GM23248 (cell line): ENCODE results near the gene KIF3B. TPM values are rescaled to one million over a fixed set of nuclear protein-coding genes. Genes with fewer than 3 reads are reported as not detected.

Experiments
- DNase-seq: peaks from one replicate; pipeline ENCODE4 v3.0.0-alpha.2; 2015
- H2AFZ ChIP-seq: fragments of 200-600 bp; sonication (generic); 2 replicates; pipeline ENCODE4 v1.6.1; 2016; ENCODE audit warnings: antibody characterized with exemption
- H3F3A ChIP-seq: fragments of 200-600 bp; sonication (generic); 2 replicates; pipeline ENCODE4 v1.6.1; 2016; ENCODE audit warnings: mild to moderate bottlenecking, antibody characterized with exemption, mixed run types; ENCODE audit not compliant: insufficient read depth
- H3K27ac ChIP-seq: fragments of 200-600 bp; sonication (generic); 2 replicates; pipeline ENCODE4 v1.5.1; 2016; ENCODE audit warnings: mild to moderate bottlenecking
- H3K27me3 ChIP-seq: fragments of 200-600 bp; sonication (generic); replicated peaks from 2 replicates; pipeline ENCODE4 v1.6.1; 2016; ENCODE audit warnings: mild to moderate bottlenecking; ENCODE audit not compliant: insufficient read depth
- H3K36me3 ChIP-seq: fragments of 200-600 bp; sonication (generic); 2 replicates; pipeline ENCODE4 v1.6.1; 2016; ENCODE audit warnings: low read depth, mild to moderate bottlenecking
- H3K4me1 ChIP-seq: fragments of 200-600 bp; sonication (generic); 2 replicates; pipeline ENCODE4 v1.6.1; 2016; ENCODE audit warnings: mild to moderate bottlenecking; ENCODE audit not compliant: insufficient read depth
- H3K4me2 ChIP-seq: fragments of 200-600 bp; sonication (generic); one replicate; pipeline ENCODE4 v1.6.1; 2016; ENCODE audit warnings: mild to moderate bottlenecking; ENCODE audit not compliant: unreplicated experiment
- H3K4me3 ChIP-seq: fragments of 200-600 bp; sonication (generic); 2 replicates; pipeline ENCODE4 v1.5.1; 2016; ENCODE audit warnings: mild to moderate bottlenecking
- H3K79me2 ChIP-seq: fragments of 200-600 bp; sonication (generic); 2 replicates; pipeline ENCODE4 v1.6.1; 2016; ENCODE audit warnings: mild to moderate bottlenecking; ENCODE audit not compliant: insufficient read depth
- H3K9ac ChIP-seq: fragments of 200-600 bp; sonication (generic); 2 replicates; pipeline ENCODE4 v1.6.1; 2016; ENCODE audit warnings: mild to moderate bottlenecking
- H3K9me2 ChIP-seq: fragments of 200-600 bp; sonication (generic); 2 replicates; pipeline ENCODE4 v1.6.1; 2016; ENCODE audit warnings: mixed run types, mild to moderate bottlenecking, moderate library complexity; ENCODE audit not compliant: insufficient read depth
- H3K9me3 ChIP-seq: fragments of 200-600 bp; sonication (generic); one replicate; pipeline ENCODE4 v1.6.1; 2017; ENCODE audit warnings: low read depth
- H4K20me1 ChIP-seq: fragments of 200-600 bp; sonication (generic); 2 replicates; pipeline ENCODE4 v1.6.0; 2016; ENCODE audit not compliant: insufficient read depth
- EZH2 ChIP-seq: fragments of 200-600 bp; sonication (generic); IDR thresholded peaks from 2 replicates; pipeline ENCODE4 v1.6.1; 2018; ENCODE audit warnings: antibody characterized with exemption, mild to moderate bottlenecking; ENCODE audit not compliant: insufficient read depth, poor library complexity, severe bottlenecking
- EZH2phosphoT487 ChIP-seq: fragments of 200-600 bp; sonication (generic); IDR thresholded peaks from 2 replicates; pipeline ENCODE4 v1.6.1; 2018; ENCODE audit warnings: antibody characterized with exemption, moderate library complexity, mild to moderate bottlenecking, low read depth; ENCODE audit not compliant: insufficient read depth
- WGBS, 2 experiments: methylation state at CpG; one replicate each; pipeline ENCODE4 v1.1.6; 2015 to 2017; ENCODE audit warnings: low lambda C conversion rate in 2 of 2, low coverage in 1 of 2; ENCODE audit errors: missing lambda C conversion rate in 2 of 2; 5-methylcytosine and 5-hydroxymethylcytosine counted together
- in situ Hi-C: fragments of 300-500 bp; cut with MboI; formaldehyde crosslinking; loops from 2 replicates; pipeline ENCODE4 v1.15.0; 2020
- polyA plus RNA-seq: library from polyadenylated mRNA; unstranded; fragments of >200 nt; fragmentation: Nextera tagmentation; extraction: Ambion mirVana; gene quantifications from 2 replicates; pipeline ENCODE4 v1.2.1, GENCODE V29; 2016
- total RNA-seq: library from RNA; depleted of rRNA; stranded (reverse); fragments of >200 nt; shearing (Covaris generic); gene quantifications from 2 replicates; pipeline ENCODE4 v1.2.3, GENCODE V29; 2014

Gene KIF3B
- total and polyA plus RNA-seq, 2 experiments from 2014 or later: 8.8 to 28.3 TPM

DNA sequence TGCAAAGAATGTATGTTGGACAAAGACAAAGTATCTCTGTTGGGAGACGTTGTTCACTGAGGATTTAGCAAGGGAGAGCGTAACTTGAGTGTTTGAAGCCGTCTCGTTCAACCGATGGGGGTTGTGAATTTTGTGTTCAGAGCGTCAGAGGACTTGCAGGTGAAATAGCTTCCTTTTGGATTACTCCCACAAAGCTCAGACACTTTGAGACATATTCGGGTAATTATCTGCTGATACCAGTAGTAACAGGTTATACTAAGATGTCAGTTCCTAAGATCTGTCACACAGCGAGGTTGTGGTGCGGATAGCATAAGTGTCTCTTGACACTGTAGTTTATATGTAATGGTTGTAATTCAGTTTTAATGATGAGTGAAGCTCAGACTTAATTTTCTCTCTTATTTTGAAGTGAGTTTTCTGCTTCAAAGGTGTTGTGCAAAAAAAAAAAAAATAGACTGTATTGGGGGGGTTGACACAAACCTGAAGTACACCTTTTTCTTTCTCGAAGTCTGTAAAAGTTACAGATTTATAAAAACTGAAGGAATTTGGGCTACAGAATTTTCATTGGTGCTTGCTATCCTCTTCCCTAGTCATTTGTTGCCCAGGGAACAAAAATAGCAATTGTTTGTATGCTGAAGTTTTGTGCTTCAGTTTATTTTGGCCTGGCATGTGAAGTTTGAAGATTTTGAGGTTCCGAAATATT lies 82.3 kb downstream of the KIF3B start:
- Histone ChIP-seq H3K36me3 (no peaks in the 10 kb centered on the region), H3K4me3 (peak overlapping the region; percentile 78), H4K20me1 (peaks cover 16% of the 10 kb centered on the region; the same call in 1 of the 2 replicates), H2AFZ (no peak overlapping the region), H3K27ac (peak overlapping the region; percentile 93), H3K9me2 (no peaks in the 10 kb centered on the region), H3F3A (peaks cover 42% of the 10 kb centered on the region), H3K9me3 (no peaks in the 10 kb centered on the region), H3K27me3 (no peaks in the 10 kb centered on the region), H3K79me2 (peaks cover 61% of the 10 kb centered on the region), H3K9ac (peak overlapping the region; percentile 92), H3K4me1 (peaks cover 48% of the 10 kb centered on the region), H3K4me2 (peak overlapping the region; percentile 83)
- WGBS, 2 experiments: 6 to 8% methylated on average over 11 of the region's 11 CpGs
- peak; percentile 69 for DNase-seq
- in situ Hi-C loops: no loop called here
- TF ChIP-seq EZH2phosphoT487 (no peak), EZH2 (no peak)

DNA sequence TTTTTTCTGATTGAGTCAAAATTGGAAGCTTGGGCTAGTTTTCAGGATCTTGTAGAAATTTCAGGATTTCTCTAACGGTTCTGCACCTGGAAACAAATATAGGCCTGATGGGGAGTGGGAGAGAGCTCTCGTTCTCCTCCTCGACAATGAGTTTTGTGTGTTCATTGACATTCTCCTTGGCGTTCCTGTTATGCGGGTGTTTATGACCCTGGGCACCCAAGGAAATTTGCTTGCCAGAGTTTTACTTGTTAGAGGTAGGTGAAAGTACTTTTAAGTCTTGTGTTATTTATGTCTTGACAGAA lies 82.8 kb downstream of the KIF3B start:
- H3K4me1 ChIP-seq: peaks cover 43% of the 10 kb centered on the region
- H3K9ac ChIP-seq: peak overlapping the region; percentile 92
- H3K27me3 ChIP-seq: no peaks in the 10 kb centered on the region
- H3K36me3 ChIP-seq: no peaks in the 10 kb centered on the region
- no peaks in the 10 kb centered on the region for H3K9me2 ChIP-seq
- H3K27ac ChIP-seq: peak overlapping the region; percentile 93
- H2AFZ ChIP-seq: no peak overlapping the region
- peaks cover 66% of the 10 kb centered on the region for H3K79me2 ChIP-seq
- DNase-seq: no peak
- in situ Hi-C loops: no loop called here
- H3F3A ChIP-seq: peaks cover 37% of the 10 kb centered on the region
- H3K4me3 ChIP-seq: peak overlapping the region; percentile 78
- 6 to 11% methylated on average over 5 of the region's 5 CpGs for WGBS, 2 experiments
- H3K4me2 ChIP-seq: peak overlapping the region; percentile 83
- H4K20me1 ChIP-seq: peaks cover 19% of the 10 kb centered on the region; the same call in 1 of the 2 replicates
- TF ChIP-seq EZH2: no peak
- TF ChIP-seq EZH2phosphoT487: no peak
- no peaks in the 10 kb centered on the region for H3K9me3 ChIP-seq

DNA sequence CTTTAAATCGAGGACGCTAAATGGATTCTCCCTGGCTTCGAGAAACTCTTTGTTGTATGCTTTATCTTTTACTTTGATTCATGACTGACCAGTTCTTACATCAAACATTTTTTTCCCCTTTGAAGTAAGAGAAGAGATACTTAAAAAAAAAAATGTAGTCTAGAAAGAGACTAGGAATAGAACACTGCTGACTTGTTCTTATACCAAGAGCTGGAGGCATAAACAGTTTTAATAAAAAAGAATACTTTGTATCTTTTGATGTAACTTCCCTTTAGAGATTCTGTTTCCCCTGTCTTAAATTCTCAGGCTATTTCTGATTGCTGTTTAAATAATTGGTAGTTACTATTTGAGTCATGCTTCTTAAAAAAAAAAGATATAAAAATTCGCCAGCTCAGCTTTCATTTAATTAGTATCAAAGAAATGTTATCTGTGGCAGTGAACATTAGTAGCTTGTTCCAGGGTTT lies 85.5 kb downstream of the KIF3B start:
- Histone ChIP-seq H3K9me3 (no peaks in the 10 kb centered on the region), H4K20me1 (peaks cover 33% of the 10 kb centered on the region; the same call in 1 of the 2 replicates), H3K4me2 (peak overlapping the region; percentile 28), H3F3A (peaks cover 33% of the 10 kb centered on the region), H2AFZ (no peak overlapping the region), H3K4me3 (peak overlapping the region; percentile 28), H3K4me1 (peaks cover 29% of the 10 kb centered on the region), H3K36me3 (no peaks in the 10 kb centered on the region), H3K27ac (peak overlapping the region; percentile 8), H3K27me3 (no peaks in the 10 kb centered on the region), H3K9me2 (no peaks in the 10 kb centered on the region), H3K9ac (no peak overlapping the region), H3K79me2 (peaks cover 92% of the 10 kb centered on the region)
- TF ChIP-seq EZH2 (no peak), EZH2phosphoT487 (no peak)
- in situ Hi-C loops: no loop called here
- DNase-seq: peak; percentile 20
- WGBS, 2 experiments: 23 to 35% methylated on average over 4 of the region's 4 CpGs

DNA sequence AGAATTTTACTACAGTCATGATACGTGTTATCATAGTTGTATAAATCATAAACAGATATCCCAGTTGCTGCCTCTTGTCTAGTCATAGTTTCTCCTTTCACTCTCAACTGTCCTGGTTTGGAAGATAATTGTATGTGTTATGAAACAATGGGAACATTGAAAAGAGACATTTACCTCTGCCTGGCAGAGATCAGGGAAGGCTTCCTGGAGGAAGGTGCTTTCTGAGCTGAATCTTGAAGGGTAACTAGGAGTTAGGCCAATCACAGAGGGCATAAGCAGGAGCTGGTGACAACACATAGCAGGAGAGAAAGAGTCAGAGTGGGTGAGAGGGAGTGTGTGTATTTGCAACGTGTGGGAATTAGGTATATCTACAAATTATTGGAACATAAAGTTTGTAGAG lies 86.0 kb downstream of the KIF3B start:
- H3K4me2 ChIP-seq: peak overlapping the region; percentile 28
- WGBS, 2 experiments: 80% methylated on average over 2 of the region's 2 CpGs
- H3K36me3 ChIP-seq: no peaks in the 10 kb centered on the region
- peaks cover 98% of the 10 kb centered on the region for H3K79me2 ChIP-seq
- H3K4me1 ChIP-seq: peaks cover 32% of the 10 kb centered on the region
- in situ Hi-C loops: no loop called here
- H3K9ac ChIP-seq: no peak overlapping the region
- no peaks in the 10 kb centered on the region for H3K9me2 ChIP-seq
- H3K4me3 ChIP-seq: no peak overlapping the region
- H2AFZ ChIP-seq: no peak overlapping the region
- no peaks in the 10 kb centered on the region for H3K27me3 ChIP-seq
- peaks cover 36% of the 10 kb centered on the region; the same call in 1 of the 2 replicates for H4K20me1 ChIP-seq
- peak overlapping the region; percentile 8; the same call in 1 of the 2 replicates for H3K27ac ChIP-seq
- DNase-seq: peak; percentile 4
- H3F3A ChIP-seq: peaks cover 34% of the 10 kb centered on the region
- TF ChIP-seq EZH2phosphoT487 (no peak), EZH2 (no peak)
- no peaks in the 10 kb centered on the region for H3K9me3 ChIP-seq
